HL-60/S4 treated with retinoic acid at 250 ng/mL for 4 days and 3 days (cell line): ENCODE measurements around the gene BCL11A.

Source experiments
- in situ Hi-C: fragments of 300-500 bp; cut with MboI; formaldehyde crosslinking; loops from 2 replicates; pipeline ENCODE4 v1.7.0; 2022; ENCODE audit warnings: low sequenced_read_pairs

BCL11A gene

GRCh38 chr2:60413069-60413813, 140.2 kb downstream of the BCL11A start:
- in situ Hi-C loops = no loop called here

GRCh38 chr2:60412620-60413019, 140.8 kb downstream of the BCL11A start:
- in situ Hi-C loops = no loop called here

DNA sequence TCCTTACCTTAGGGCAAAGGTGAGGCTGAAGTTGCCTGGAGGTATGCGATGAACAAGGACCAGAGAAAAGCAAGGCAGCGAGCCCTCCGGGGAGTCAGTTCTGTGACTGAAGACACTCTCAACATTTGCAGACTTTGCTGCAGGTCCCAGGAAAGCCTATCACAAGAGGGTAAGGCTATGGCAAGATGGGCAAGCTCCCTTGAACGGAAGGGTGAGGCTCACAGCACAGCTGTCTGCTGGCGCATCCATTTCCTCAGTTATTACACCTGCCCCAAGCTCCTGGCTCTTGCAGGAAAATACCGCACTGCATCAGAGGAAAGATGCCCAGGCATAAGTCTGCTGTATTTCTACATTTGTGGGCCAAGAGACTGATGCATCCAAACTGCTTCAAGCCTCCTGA, 141.4 kb downstream of the BCL11A start:
- in situ Hi-C loops = no loop called here

- in situ Hi-C loops = no loop called here
Observed at GRCh38 chr2:60411295-60411694, 142.2 kb downstream of the BCL11A start.

DNA sequence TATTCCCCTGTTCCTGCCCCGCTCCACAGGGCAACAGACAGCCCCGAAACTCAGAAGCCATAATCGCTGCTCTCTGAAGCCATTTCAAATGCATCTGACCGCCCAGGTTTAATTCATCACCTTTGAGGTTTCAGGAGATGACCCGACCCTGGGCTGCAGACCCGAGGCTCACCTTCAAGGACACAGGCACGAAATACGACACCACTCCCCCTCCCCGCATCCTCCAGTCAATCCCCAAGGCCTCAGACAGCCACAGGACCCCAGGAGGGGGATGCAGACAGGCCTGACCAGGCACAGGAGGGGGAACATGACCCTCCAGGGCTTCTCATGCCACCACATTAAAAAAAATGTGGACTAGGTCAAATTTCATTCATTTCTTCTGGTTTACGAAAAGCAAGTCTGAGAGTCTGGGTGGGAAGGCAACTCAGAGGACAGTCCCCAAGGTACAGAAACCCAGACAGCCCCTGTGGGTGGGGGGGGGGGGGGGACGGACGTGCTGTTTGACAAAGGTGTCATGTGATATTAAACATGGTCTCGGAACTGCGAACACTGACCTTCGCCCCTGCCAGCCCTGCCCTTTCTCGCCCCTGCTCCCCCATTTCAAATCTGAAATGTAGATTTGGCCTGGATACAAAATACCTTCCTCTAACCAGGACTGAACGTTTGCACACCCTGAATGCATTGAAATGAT, 142.9 kb downstream of the BCL11A start:
- in situ Hi-C loops = no loop called here

DNA sequence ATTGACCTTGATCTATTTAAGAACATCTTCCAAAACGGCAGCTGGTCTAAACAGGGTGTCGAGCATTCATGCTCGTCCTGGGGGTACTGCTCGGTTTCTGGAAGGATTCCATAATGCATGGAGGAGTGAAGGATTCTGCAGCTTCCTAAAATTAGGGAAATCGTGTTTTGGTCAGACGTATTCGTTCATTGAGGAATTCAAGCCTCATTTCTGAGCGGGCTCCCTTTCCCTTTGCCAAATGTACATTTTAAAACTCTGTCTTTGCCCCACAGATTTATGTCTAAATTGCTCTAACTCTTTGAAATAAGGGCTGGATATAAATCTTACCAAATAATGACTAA, 144.0 kb downstream of the BCL11A start:
- in situ Hi-C loops = no loop called here

DNA sequence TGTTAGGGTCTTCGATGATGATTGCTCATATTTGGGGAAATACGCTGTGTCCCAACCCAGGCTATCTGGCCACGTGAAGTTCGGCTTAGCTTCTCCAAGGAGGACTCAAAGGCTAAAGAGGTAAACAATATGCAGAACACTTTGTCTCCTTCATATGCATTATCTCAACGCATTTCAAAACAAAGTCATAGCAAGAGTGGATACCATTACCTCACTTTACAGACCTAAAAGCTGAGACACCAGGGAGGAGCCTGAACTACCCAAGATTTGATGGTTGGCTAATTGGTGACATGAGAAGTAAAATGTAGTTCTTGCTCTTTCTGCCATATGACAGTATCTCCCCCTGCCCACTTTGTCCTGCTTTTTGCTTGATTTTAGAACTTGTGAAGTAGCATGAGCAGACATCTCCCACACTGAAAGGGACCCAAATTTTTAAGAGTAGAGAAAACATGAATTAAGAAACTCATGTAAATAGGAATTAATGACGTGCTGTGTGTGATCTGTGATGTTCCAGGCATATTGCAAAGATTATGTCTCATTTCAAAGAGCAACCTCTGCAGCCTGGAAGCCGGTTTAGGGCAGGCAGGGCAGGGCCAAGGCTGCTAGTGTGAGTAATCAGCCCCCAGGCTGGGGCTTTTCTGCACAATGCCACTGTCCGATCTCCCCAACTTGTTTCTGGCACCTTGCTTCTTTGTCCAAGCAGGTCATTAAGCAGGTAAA, 144.5 kb downstream of the BCL11A start:
- in situ Hi-C loops = no loop called here

DNA sequence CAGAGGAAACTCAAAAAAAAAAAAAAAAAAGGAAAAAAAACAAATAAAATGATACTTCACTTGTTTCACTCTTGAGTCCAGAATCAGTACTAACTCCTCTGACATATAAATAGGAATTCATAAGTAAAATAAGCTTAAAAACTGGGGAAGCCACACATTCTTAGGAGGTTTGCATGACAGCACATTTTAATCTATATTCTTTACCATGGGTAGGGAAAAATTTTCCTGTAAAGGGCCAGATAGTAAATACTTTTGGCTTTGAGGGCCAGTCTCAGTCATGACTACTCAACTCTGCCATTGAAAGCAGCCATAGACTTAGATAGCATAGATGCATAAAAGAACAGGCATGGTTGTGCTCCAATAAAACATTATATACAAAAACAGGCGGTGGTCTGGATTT, 145.2 kb downstream of the BCL11A start:
- in situ Hi-C loops = no loop called here

DNA sequence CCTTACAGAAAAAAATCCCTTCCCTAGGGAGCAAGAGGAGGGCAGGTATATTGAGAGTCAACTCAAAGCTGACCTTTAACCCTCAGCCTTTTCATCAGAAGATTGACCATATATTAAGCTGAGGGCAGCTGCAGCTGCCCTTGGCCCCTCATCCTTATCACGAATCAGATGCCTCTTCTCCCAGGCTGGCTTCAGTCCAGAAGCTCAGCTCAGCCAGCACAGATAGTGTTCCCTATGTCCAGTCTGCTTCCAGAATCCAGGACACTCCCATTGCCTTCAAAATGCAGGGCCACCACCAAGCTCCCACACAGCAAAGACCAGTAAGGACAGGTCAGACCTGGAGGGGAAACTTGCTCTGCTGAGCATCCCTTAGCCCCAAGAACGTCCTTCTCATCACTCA, 146.1 kb downstream of the BCL11A start:
- in situ Hi-C loops = no loop called here

GRCh38 chr2:60406192-60406591, 147.3 kb downstream of the BCL11A start:
- in situ Hi-C loops = no loop called here

GRCh38 chr2:60405271-60405919, 148.1 kb downstream of the BCL11A start:
- in situ Hi-C loops = no loop called here
